ENCODE data around the gene MALSU1.

Gene MALSU1

GRCh38 chr7:23337374-23337773 lies 38.2 kb downstream of the MALSU1 start:
- no peak for DNase-seq

GRCh38 chr7:23338439-23338838 lies 39.3 kb downstream of the MALSU1 start:
- DNase-seq, result no peak

- DNase-seq, result no peak
These were observed 39.7 kb downstream of the MALSU1 start for GRCh38 chr7:23338863-23339262.

GRCh38 chr7:23341846-23342598 lies 42.9 kb downstream of the MALSU1 start:
- no peak for DNase-seq

GRCh38 chr7:23343102-23343501 lies 44.0 kb downstream of the MALSU1 start:
- DNase-seq, result no peak

GRCh38 chr7:23343806-23344475 lies 44.8 kb downstream of the MALSU1 start:
- no peak for DNase-seq

- DNase-seq, result no peak
These were observed 46.5 kb downstream of the MALSU1 start for GRCh38 chr7:23345601-23346000.

GRCh38 chr7:23346316-23346715 lies 47.2 kb downstream of the MALSU1 start:
- DNase-seq, result no peak

- no peak for DNase-seq
These were observed 48.0 kb downstream of the MALSU1 start for GRCh38 chr7:23347033-23347681.

GRCh38 chr7:23347682-23348180 lies 48.6 kb downstream of the MALSU1 start:
- DNase-seq, result no peak

- DNase-seq, result no peak
These were observed 50.5 kb downstream of the MALSU1 start for GRCh38 chr7:23349484-23350157.

GRCh38 chr7:23350466-23350865 lies 51.3 kb downstream of the MALSU1 start:
- DNase-seq, result no peak

GRCh38 chr7:23353172-23353571 lies 54.0 kb downstream of the MALSU1 start:
- DNase-seq, result peak; percentile 83

- no peak for DNase-seq
These were observed 57.0 kb downstream of the MALSU1 start for GRCh38 chr7:23356168-23356567.

- DNase-seq, result no peak
These were observed 57.6 kb downstream of the MALSU1 start for GRCh38 chr7:23356726-23357125.

- no peak for DNase-seq
These were observed 58.3 kb downstream of the MALSU1 start for GRCh38 chr7:23357190-23358093.

GRCh38 chr7:23358152-23358674 lies 59.1 kb downstream of the MALSU1 start:
- DNase-seq, result no peak

Data from NCI-H1092 (cell line).